Measurements from ENCODE around the gene UBL5.
A peak's percentile ranks its signal among the peaks of the same experiment; 100 is the strongest.
"Not testable (repeated sequence)": the region's sequence is repeated elsewhere in the genome, so short reads cannot be mapped to it uniquely, and the experiment has no call there.

Gene UBL5

GRCh38 chr19:9811139-9811538 lies 16.6 kb upstream of the UBL5 start:
- no peaks in the 10 kb centered on the region for H3K9me3 ChIP-seq (ENCODE audit: control insufficient read depth, low read length)
- H3K27ac ChIP-seq (ENCODE audit: insufficient read depth, low read length, poor library complexity, severe bottlenecking): no peak overlapping the region
- no peak for DNase-seq
- H3K27me3 ChIP-seq (replicated peaks; ENCODE audit: control insufficient read depth, insufficient read depth, low read length, poor library complexity, severe bottlenecking): no peaks in the 10 kb centered on the region
- no peak overlapping the region for H3K4me3 ChIP-seq (ENCODE audit: insufficient read depth, low read depth, low read length, poor library complexity, severe bottlenecking)
- peaks cover 20% of the 10 kb centered on the region for H3K4me1 ChIP-seq (ENCODE audit: control insufficient read depth, insufficient read depth, low read length, poor library complexity, severe bottlenecking)
- peaks cover 16% of the 10 kb centered on the region for H3K36me3 ChIP-seq (ENCODE audit: control insufficient read depth, insufficient read depth, low read length)

- DNase-seq: no peak
- no peaks in the 10 kb centered on the region for H3K9me3 ChIP-seq (ENCODE audit: control insufficient read depth, low read length)
- H3K36me3 ChIP-seq (ENCODE audit: control insufficient read depth, insufficient read depth, low read length): no peaks in the 10 kb centered on the region
- peak overlapping the region; percentile 96 for H3K27ac ChIP-seq (ENCODE audit: insufficient read depth, low read length, poor library complexity, severe bottlenecking)
- H3K4me3 ChIP-seq (ENCODE audit: insufficient read depth, low read depth, low read length, poor library complexity, severe bottlenecking): peak overlapping the region; percentile 98
- H3K4me1 ChIP-seq (ENCODE audit: control insufficient read depth, insufficient read depth, low read length, poor library complexity, severe bottlenecking): peaks cover 12% of the 10 kb centered on the region
- no peaks in the 10 kb centered on the region for H3K27me3 ChIP-seq (replicated peaks; ENCODE audit: control insufficient read depth, insufficient read depth, low read length, poor library complexity, severe bottlenecking)
These were observed 9.5 kb upstream of the UBL5 start for GRCh38 chr19:9818175-9818733.

- Histone ChIP-seq H3K36me3 (ENCODE audit: control insufficient read depth, insufficient read depth, low read length) (no peaks in the 10 kb centered on the region), H3K9me3 (ENCODE audit: control insufficient read depth, low read length) (no peaks in the 10 kb centered on the region), H3K4me3 (ENCODE audit: insufficient read depth, low read depth, low read length, poor library complexity, severe bottlenecking) (peak within 1 kb of the TSS; percentile 98), H3K27me3 (replicated peaks; ENCODE audit: control insufficient read depth, insufficient read depth, low read length, poor library complexity, severe bottlenecking) (no peaks in the 10 kb centered on the region), H3K27ac (ENCODE audit: insufficient read depth, low read length, poor library complexity, severe bottlenecking) (peak within 1 kb of the TSS; percentile 96), H3K4me1 (ENCODE audit: control insufficient read depth, insufficient read depth, low read length, poor library complexity, severe bottlenecking) (peaks cover 12% of the 10 kb centered on the region)
- peak; percentile 100 for DNase-seq
These were observed 8.8 kb upstream of the UBL5 start, which contains the start of gene FBXL12 for GRCh38 chr19:9818734-9819595. TSS of gene FBXL12 (minus strand) at chr19:9819079. CDS start at chr19:9818813, 266 bp downstream.

- peak overlapping the region; percentile 96 for H3K27ac ChIP-seq (ENCODE audit: insufficient read depth, low read length, poor library complexity, severe bottlenecking)
- H3K9me3 ChIP-seq (ENCODE audit: control insufficient read depth, low read length): no peaks in the 10 kb centered on the region
- H3K27me3 ChIP-seq (replicated peaks; ENCODE audit: control insufficient read depth, insufficient read depth, low read length, poor library complexity, severe bottlenecking): no peaks in the 10 kb centered on the region
- H3K36me3 ChIP-seq (ENCODE audit: control insufficient read depth, insufficient read depth, low read length): no peaks in the 10 kb centered on the region
- peaks cover 12% of the 10 kb centered on the region for H3K4me1 ChIP-seq (ENCODE audit: control insufficient read depth, insufficient read depth, low read length, poor library complexity, severe bottlenecking)
- H3K4me3 ChIP-seq (ENCODE audit: insufficient read depth, low read depth, low read length, poor library complexity, severe bottlenecking): peak overlapping the region; percentile 47
- DNase-seq: no peak
These were observed 8.2 kb upstream of the UBL5 start for GRCh38 chr19:9819596-9819909.

- not testable (repeated sequence) for H3K36me3 ChIP-seq (ENCODE audit: control insufficient read depth, insufficient read depth, low read length); H3K4me3 ChIP-seq (ENCODE audit: insufficient read depth, low read depth, low read length, poor library complexity, severe bottlenecking); DNase-seq; H3K27me3 ChIP-seq (replicated peaks; ENCODE audit: control insufficient read depth, insufficient read depth, low read length, poor library complexity, severe bottlenecking); H3K9me3 ChIP-seq (ENCODE audit: control insufficient read depth, low read length); H3K27ac ChIP-seq (ENCODE audit: insufficient read depth, low read length, poor library complexity, severe bottlenecking)
- H3K4me1 ChIP-seq (ENCODE audit: control insufficient read depth, insufficient read depth, low read length, poor library complexity, severe bottlenecking): peaks cover 12% of the 10 kb centered on the region
These were observed 7.7 kb upstream of the UBL5 start for GRCh38 chr19:9820034-9820433.

GRCh38 chr19:9823816-9824215 lies 3.9 kb upstream of the UBL5 start:
- H3K4me3 ChIP-seq (ENCODE audit: insufficient read depth, low read depth, low read length, poor library complexity, severe bottlenecking): no peak overlapping the region
- H3K27me3 ChIP-seq (replicated peaks; ENCODE audit: control insufficient read depth, insufficient read depth, low read length, poor library complexity, severe bottlenecking): no peaks in the 10 kb centered on the region
- no peaks in the 10 kb centered on the region for H3K9me3 ChIP-seq (ENCODE audit: control insufficient read depth, low read length)
- no peak overlapping the region for H3K27ac ChIP-seq (ENCODE audit: insufficient read depth, low read length, poor library complexity, severe bottlenecking)
- DNase-seq: no peak
- no peaks in the 10 kb centered on the region for H3K36me3 ChIP-seq (ENCODE audit: control insufficient read depth, insufficient read depth, low read length)
- H3K4me1 ChIP-seq (ENCODE audit: control insufficient read depth, insufficient read depth, low read length, poor library complexity, severe bottlenecking): peaks cover 17% of the 10 kb centered on the region

- peak overlapping the region; percentile 89 for H3K4me3 ChIP-seq (ENCODE audit: insufficient read depth, low read depth, low read length, poor library complexity, severe bottlenecking)
- no peaks in the 10 kb centered on the region for H3K27me3 ChIP-seq (replicated peaks; ENCODE audit: control insufficient read depth, insufficient read depth, low read length, poor library complexity, severe bottlenecking)
- peaks cover 10% of the 10 kb centered on the region for H3K36me3 ChIP-seq (ENCODE audit: control insufficient read depth, insufficient read depth, low read length)
- peak overlapping the region; percentile 78 for H3K27ac ChIP-seq (ENCODE audit: insufficient read depth, low read length, poor library complexity, severe bottlenecking)
- H3K9me3 ChIP-seq (ENCODE audit: control insufficient read depth, low read length): no peaks in the 10 kb centered on the region
- H3K4me1 ChIP-seq (ENCODE audit: control insufficient read depth, insufficient read depth, low read length, poor library complexity, severe bottlenecking): peaks cover 15% of the 10 kb centered on the region
- DNase-seq: no peak
These were observed 889 bp downstream of the UBL5 start for GRCh38 chr19:9828551-9829063.

- H3K4me1 ChIP-seq (ENCODE audit: control insufficient read depth, insufficient read depth, low read length, poor library complexity, severe bottlenecking): peaks cover 10% of the 10 kb centered on the region
- peaks cover 25% of the 10 kb centered on the region for H3K36me3 ChIP-seq (ENCODE audit: control insufficient read depth, insufficient read depth, low read length)
- H3K27ac ChIP-seq (ENCODE audit: insufficient read depth, low read length, poor library complexity, severe bottlenecking): peak overlapping the region; percentile 74
- H3K4me3 ChIP-seq (ENCODE audit: insufficient read depth, low read depth, low read length, poor library complexity, severe bottlenecking): peak overlapping the region; percentile 69
- H3K9me3 ChIP-seq (ENCODE audit: control insufficient read depth, low read length): no peaks in the 10 kb centered on the region
- H3K27me3 ChIP-seq (replicated peaks; ENCODE audit: control insufficient read depth, insufficient read depth, low read length, poor library complexity, severe bottlenecking): no peaks in the 10 kb centered on the region
- no peak for DNase-seq
These were observed 6.6 kb downstream of the UBL5 start for GRCh38 chr19:9834307-9834725.

GRCh38 chr19:9834726-9835506 lies 7.2 kb downstream of the UBL5 start, which contains the start of gene PIN1:
TSS of gene PIN1 (plus strand) at chr19:9835318. CDS start at chr19:9835345, 27 bp downstream.
- Histone ChIP-seq H3K4me1 (ENCODE audit: control insufficient read depth, insufficient read depth, low read length, poor library complexity, severe bottlenecking) (peaks cover 10% of the 10 kb centered on the region), H3K4me3 (ENCODE audit: insufficient read depth, low read depth, low read length, poor library complexity, severe bottlenecking) (peak within 1 kb of the TSS; percentile 69), H3K27me3 (replicated peaks; ENCODE audit: control insufficient read depth, insufficient read depth, low read length, poor library complexity, severe bottlenecking) (no peaks in the 10 kb centered on the region), H3K27ac (ENCODE audit: insufficient read depth, low read length, poor library complexity, severe bottlenecking) (peak within 1 kb of the TSS; percentile 74), H3K9me3 (ENCODE audit: control insufficient read depth, low read length) (no peaks in the 10 kb centered on the region), H3K36me3 (ENCODE audit: control insufficient read depth, insufficient read depth, low read length) (peaks cover 29% of the 10 kb centered on the region)
- DNase-seq: peak; percentile 98 to 99 (median 99)
